SK-N-SH treated with all-trans-retinoic acid at 6 μM for 48 hours (cell line): ENCODE data around the gene CNNM1.

Experiments used
- ARNTL ChIP-seq: fragments of 450-650 bp; formaldehyde crosslinking; IDR thresholded peaks from 2 replicates; pipeline ENCODE4 v1.5.0; 2020; ENCODE audit warnings: low read depth, mild to moderate bottlenecking, moderate library complexity, borderline replicate concordance
- TCF4 ChIP-seq: fragments of 250-450 bp; sonication (Bioruptor Pico); IDR thresholded peaks from 2 replicates; pipeline ENCODE4 v1.8.0; 2021; ENCODE audit warnings: mild to moderate bottlenecking, moderate library complexity, borderline replicate concordance
- ZNF565 ChIP-seq: fragments of 450-650 bp; formaldehyde crosslinking; conservative IDR thresholded peaks from 2 replicates; pipeline ENCODE4 v1.5.0; 2020; ENCODE audit warnings: low read depth, mild to moderate bottlenecking, moderate library complexity
- TF ChIP-seq, protein P1 (sequence below): fragments of 250-450 bp; sonication (Bioruptor Pico); IDR thresholded peaks from 2 replicates; pipeline ENCODE4 v1.8.0; 2020; ENCODE audit warnings: mild to moderate bottlenecking, moderate library complexity, borderline replicate concordance

DNA sequence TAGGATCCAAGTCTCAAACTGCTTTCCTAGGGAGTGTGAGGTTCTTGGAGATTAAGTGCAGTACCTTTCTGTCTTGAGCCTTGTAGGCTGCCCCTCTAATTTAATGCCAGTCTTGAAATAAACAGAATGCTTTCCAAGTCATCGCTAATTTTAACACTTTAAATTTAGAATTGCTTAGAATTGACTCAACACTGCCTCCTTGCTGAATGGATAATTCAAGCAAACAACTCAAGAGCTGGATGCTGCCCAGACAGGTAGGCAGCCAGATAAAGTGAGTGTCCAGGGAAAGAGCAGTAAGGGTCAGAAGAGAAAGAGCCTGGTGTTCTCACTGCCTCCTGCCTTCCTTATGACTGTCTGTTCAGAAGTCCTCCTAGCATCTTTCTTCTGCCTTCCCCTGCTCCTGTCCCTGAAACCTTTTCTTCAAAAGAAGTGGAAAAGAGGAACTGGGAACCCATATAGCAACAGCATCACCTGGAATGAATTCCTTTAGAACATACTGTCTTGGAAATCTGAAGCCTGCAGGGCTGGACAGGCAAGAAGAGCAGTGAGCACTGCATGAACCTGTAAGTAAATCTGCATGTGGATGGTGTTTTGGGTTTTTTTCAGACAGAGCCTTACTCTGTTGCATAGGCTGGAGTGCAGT is 104.3 kb downstream of the CNNM1 start:
- TF ChIP-seq TCF4 (CRISPR knock-in tag) (no peak), ARNTL (CRISPR knock-in tag) (no peak), ZNF565 (CRISPR knock-in tag) (no peak)
- TF ChIP-seq, protein P1, sequence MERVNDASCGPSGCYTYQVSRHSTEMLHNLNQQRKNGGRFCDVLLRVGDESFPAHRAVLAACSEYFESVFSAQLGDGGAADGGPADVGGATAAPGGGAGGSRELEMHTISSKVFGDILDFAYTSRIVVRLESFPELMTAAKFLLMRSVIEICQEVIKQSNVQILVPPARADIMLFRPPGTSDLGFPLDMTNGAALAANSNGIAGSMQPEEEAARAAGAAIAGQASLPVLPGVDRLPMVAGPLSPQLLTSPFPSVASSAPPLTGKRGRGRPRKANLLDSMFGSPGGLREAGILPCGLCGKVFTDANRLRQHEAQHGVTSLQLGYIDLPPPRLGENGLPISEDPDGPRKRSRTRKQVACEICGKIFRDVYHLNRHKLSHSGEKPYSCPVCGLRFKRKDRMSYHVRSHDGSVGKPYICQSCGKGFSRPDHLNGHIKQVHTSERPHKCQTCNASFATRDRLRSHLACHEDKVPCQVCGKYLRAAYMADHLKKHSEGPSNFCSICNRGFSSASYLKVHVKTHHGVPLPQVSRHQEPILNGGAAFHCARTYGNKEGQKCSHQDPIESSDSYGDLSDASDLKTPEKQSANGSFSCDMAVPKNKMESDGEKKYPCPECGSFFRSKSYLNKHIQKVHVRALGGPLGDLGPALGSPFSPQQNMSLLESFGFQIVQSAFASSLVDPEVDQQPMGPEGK: no peak
